ENCODE results near the gene CHST8.

The CHST8 gene

GRCh38 chr19:33802801-33803200 lies 181.0 kb downstream of the CHST8 start:
- no peak for DNase-seq (ENCODE audit: low read depth)
- no peak overlapping the region for H3K4me3 ChIP-seq (ENCODE audit: low read length)
- no peak for TF ChIP-seq CTCF (conservative IDR thresholded peaks at IDR 0.05; ENCODE audit: low read depth, low read length)

GRCh38 chr19:33803383-33803782 lies 181.6 kb downstream of the CHST8 start:
- no peak for TF ChIP-seq CTCF (conservative IDR thresholded peaks at IDR 0.05; ENCODE audit: low read depth, low read length)
- no peak overlapping the region for H3K4me3 ChIP-seq (ENCODE audit: low read length)
- DNase-seq (ENCODE audit: low read depth): no peak

GRCh38 chr19:33804021-33804799 lies 182.5 kb downstream of the CHST8 start:
- H3K4me3 ChIP-seq (ENCODE audit: low read length): no peak overlapping the region
- TF ChIP-seq CTCF (conservative IDR thresholded peaks at IDR 0.05; ENCODE audit: low read depth, low read length): no peak
- peak; percentile 40 for DNase-seq (ENCODE audit: low read depth)

DNA sequence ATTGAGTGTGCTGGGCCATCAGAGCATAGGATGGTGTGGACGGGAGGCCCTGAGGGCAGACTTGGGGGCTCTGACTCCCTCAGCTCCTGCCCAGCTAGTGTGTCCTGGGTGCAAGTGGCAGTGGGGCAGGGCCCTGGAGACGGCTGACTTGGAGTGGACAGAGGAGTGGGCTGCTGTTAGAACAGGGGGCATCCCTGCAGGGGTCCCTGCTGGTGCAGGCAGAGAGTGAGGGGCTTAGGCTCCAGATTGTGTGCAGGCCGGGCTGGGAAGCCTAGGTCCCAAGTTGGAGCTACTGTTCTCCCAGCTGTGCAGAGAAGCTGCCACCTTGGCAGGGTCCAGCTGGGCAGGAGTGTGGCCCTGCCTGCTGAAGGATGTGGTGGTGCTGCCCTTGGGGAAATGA lies 183.6 kb downstream of the CHST8 start:
- DNase-seq (ENCODE audit: low read depth): no peak
- no peak overlapping the region for H3K4me3 ChIP-seq (ENCODE audit: low read length)
- TF ChIP-seq CTCF (conservative IDR thresholded peaks at IDR 0.05; ENCODE audit: low read depth, low read length): no peak

DNA sequence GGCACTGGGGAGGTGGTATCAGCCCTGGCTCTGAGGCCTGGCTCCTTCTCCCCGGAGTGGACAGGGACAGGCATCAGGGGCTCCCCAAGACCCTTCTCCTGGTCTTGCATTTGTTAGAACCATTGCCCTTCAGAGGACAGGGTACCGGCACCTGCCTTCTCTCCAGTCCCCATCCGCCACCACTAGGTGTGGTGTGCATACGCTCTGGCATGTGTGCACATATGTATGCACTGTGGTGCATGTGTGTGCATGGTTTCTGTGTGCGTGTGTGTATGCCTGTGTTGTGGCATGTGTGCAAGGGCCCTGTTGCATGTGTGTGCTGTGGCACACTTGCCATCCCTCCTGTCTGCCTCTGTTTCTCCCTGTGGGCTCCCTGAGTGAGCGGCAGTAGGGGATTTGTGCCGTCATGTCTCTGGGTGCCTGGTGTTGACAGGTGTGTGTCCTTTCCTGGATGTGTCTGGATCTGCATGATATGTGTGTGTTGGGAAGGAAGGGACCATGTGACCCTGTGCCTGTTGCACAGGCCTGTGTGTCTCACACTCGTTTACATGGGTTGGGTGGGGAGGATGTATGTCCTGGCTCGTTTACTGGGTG lies 184.2 kb downstream of the CHST8 start:
- TF ChIP-seq CTCF (conservative IDR thresholded peaks at IDR 0.05; ENCODE audit: low read depth, low read length): no peak
- no peak overlapping the region for H3K4me3 ChIP-seq (ENCODE audit: low read length)
- no peak for DNase-seq (ENCODE audit: low read depth)

DNA sequence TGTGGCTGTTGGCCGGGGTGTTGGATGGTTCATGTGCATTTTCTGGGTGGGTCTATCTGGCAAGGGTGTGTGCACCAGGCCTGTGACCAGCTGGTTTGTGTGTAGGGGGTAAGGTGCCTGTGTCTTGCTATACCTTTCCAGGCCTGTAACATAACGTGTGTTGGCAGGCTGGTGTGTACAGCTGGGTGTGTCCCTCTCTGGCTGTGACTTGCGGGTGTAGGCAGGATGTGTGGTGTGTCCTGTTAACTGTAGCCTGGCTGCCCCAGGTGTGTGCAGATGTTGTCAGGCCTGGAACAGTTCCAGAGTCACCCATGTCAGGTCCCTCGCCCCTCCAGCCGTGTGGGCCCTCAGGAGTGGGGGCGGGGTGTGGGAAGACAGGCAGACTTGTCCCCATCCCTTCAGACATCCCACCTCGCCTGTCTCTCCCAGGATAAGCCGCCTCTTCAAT lies 184.7 kb downstream of the CHST8 start:
- no peak for DNase-seq (ENCODE audit: low read depth)
- H3K4me3 ChIP-seq (ENCODE audit: low read length): no peak overlapping the region
- TF ChIP-seq CTCF (conservative IDR thresholded peaks at IDR 0.05; ENCODE audit: low read depth, low read length): no peak

DNA sequence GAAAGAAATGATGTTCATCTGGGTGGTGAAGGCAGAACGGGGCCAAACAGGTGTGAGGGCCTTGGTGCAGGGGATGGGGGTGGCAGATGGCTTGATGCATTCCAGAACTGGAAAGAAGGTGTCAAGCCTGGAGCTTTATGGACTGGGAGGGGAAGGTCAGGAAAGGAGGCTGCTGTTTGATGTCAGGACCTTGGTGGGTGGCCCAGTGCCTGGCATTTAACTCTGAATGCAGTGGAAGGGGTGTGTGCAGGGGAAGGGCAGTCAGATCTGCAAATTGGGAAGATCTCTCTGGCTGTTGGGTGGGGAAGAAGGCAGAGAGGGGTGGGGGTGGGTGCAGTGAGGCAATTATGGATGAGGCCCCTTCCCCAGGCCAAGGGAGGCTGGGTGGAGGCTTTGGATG lies 186.6 kb downstream of the CHST8 start:
- TF ChIP-seq CTCF (conservative IDR thresholded peaks at IDR 0.05; ENCODE audit: low read depth, low read length): no peak
- no peak overlapping the region for H3K4me3 ChIP-seq (ENCODE audit: low read length)
- no peak for DNase-seq (ENCODE audit: low read depth)
